Thyroid gland (tissue), 4 donors: ENCODE measurements around the gene TOP1. TPM values are rescaled to one million over a fixed set of nuclear protein-coding genes. Genes with fewer than 3 reads are reported as not detected.

ENCODE experiments used
- DNase-seq, 2 donors: peaks; one replicate each; pipeline ENCODE4 v3.0.0-alpha.2; 2019
- H3K27ac ChIP-seq, 3 donors: fragments of 200-600 bp; sonication (generic); 1 replicate in 2 of 3; 2 replicates in 1 of 3; pipeline ENCODE4 v1.5.1; 2016 to 2019; ENCODE audit warnings: mild to moderate bottlenecking in 1 of 3, moderate library complexity in 1 of 3
- H3K27me3 ChIP-seq: fragments of 200-600 bp; sonication (generic); one replicate; pipeline ENCODE4 v1.5.1; 2019
- H3K36me3 ChIP-seq, 2 donors: fragments of 200-600 bp; sonication (generic); one replicate each; pipeline ENCODE4 v1.5.1; 2016 to 2019
- H3K4me1 ChIP-seq, 2 donors: fragments of 200-600 bp; sonication (generic); one replicate each; pipeline ENCODE4 v1.5.1; 2017 to 2019
- H3K4me3 ChIP-seq, 3 donors: fragments of 200-600 bp; sonication (generic); replicated peaks in 1 of 3; 1 replicate in 2 of 3; 2 replicates in 1 of 3; pipeline ENCODE4 v1.5.1; 2016; ENCODE audit warnings: mild to moderate bottlenecking in 1 of 3
- H3K9me3 ChIP-seq: fragments of 200-600 bp; sonication (generic); one replicate; pipeline ENCODE4 v1.5.1; 2017
- CTCF ChIP-seq, 6 experiments: fragments of 200-600 bp in 3 of 6; fragments of 450-650 bp in 3 of 6; sonication (generic) in 3 of 6; IDR thresholded peaks; one replicate each; pipeline ENCODE4 v1.5.1; 2016 to 2019; ENCODE audit warnings: antibody characterized with exemption in 6 of 6, mild to moderate bottlenecking in 2 of 6, inconsistent platforms in 1 of 6, moderate library complexity in 1 of 6
- POLR2A ChIP-seq, 2 donors: fragments of 450-650 bp; IDR thresholded peaks; one replicate each; pipeline ENCODE4 v1.6.1; 2017; ENCODE audit warnings: antibody characterized with exemption in 2 of 2, mild to moderate bottlenecking in 2 of 2, moderate library complexity in 1 of 2
- WGBS, 2 donors: methylation state at CpG; one replicate each; pipeline ENCODE4 v1.1.5; 2017; 5-methylcytosine and 5-hydroxymethylcytosine counted together
- intact Hi-C: fragments of 100-400 bp; cut with DNase I; formaldehyde crosslinking; loops from one replicate; pipeline ENCODE4 v1.15.1; 2023
- total RNA-seq, 4 donors: library from RNA; depleted of rRNA; stranded (reverse); fragments of >200 nt; gene quantifications; one replicate each; pipeline ENCODE4 v1.2.3, GENCODE V29; 2016

TOP1 gene
- total RNA-seq, 4 donors from 2014 or later = 31.3 to 46.3 (median 41.4) TPM

- Histone ChIP-seq H3K36me3 (no peaks in the 10 kb centered on the region), H3K27me3 (no peaks in the 10 kb centered on the region), H3K27ac (no peak overlapping the region), H3K4me3 (no peak overlapping the region), H3K9me3 (no peaks in the 10 kb centered on the region), H3K4me1 (peaks cover 9 to 15% of the 10 kb centered on the region in 2 donors)
- no peak for DNase-seq
- 93 to 96% methylated on average over 1 of the region's 1 CpG for WGBS, 2 donors
- no peak for TF ChIP-seq POLR2A (IDR thresholded peaks at IDR 0.05)
- no peak for TF ChIP-seq CTCF (IDR thresholded peaks at IDR 0.05)
- intact Hi-C loops = no loop called here
These were observed 35.8 kb downstream of the TOP1 start for GRCh38 chr20:41064377-41064776.

- Histone ChIP-seq H3K27me3 (no peaks in the 10 kb centered on the region), H3K27ac (peak overlapping the region in 1 of 3 donors; percentile 50), H3K4me3 (no peak overlapping the region), H3K4me1 (peaks cover 9 to 18% of the 10 kb centered on the region in 2 donors), H3K36me3 (no peaks in the 10 kb centered on the region), H3K9me3 (no peaks in the 10 kb centered on the region)
- DNase-seq = no peak
- whole genome bisulfite sequencing, 2 donors = 85 to 93% methylated on average over 3 of the region's 3 CpGs
- TF ChIP-seq POLR2A (IDR thresholded peaks at IDR 0.05) (no peak), CTCF (IDR thresholded peaks at IDR 0.05) (no peak)
- intact Hi-C loops = no loop called here
These were observed 37.1 kb downstream of the TOP1 start for GRCh38 chr20:41065716-41066115.

GRCh38 chr20:41068806-41069205 lies 40.2 kb downstream of the TOP1 start:
- intact Hi-C loops = no loop called here
- WGBS, 2 donors = 88 to 90% methylated on average over 3 of the region's 3 CpGs
- TF ChIP-seq CTCF (IDR thresholded peaks at IDR 0.05) = no peak
- no peak for TF ChIP-seq POLR2A (IDR thresholded peaks at IDR 0.05)
- Histone ChIP-seq H3K27me3 (no peaks in the 10 kb centered on the region), H3K27ac (no peak overlapping the region), H3K4me1 (peaks cover 18 to 43% of the 10 kb centered on the region in 2 donors), H3K9me3 (no peaks in the 10 kb centered on the region), H3K36me3 (no peaks in the 10 kb centered on the region), H3K4me3 (no peak overlapping the region)
- no peak for DNase-seq

GRCh38 chr20:41072190-41072863 lies 43.7 kb downstream of the TOP1 start:
- Histone ChIP-seq H3K36me3 (peaks cover 0 to 5% of the 10 kb centered on the region in 2 donors), H3K9me3 (no peaks in the 10 kb centered on the region), H3K4me3 (no peak overlapping the region), H3K27me3 (no peaks in the 10 kb centered on the region), H3K4me1 (peaks cover 20 to 64% of the 10 kb centered on the region in 2 donors), H3K27ac (peak overlapping the region; percentile 18 to 74 (median 55))
- 59 to 60% methylated on average over 3 of the region's 3 CpGs for WGBS, 2 donors
- intact Hi-C loops = no loop called here
- TF ChIP-seq POLR2A (IDR thresholded peaks at IDR 0.05) (no peak), CTCF (IDR thresholded peaks at IDR 0.05) (no peak)
- peak in 1 of 2 donors; percentile 42 for DNase-seq

- Histone ChIP-seq H3K4me1 (peaks cover 16 to 62% of the 10 kb centered on the region in 2 donors), H3K27ac (peak overlapping the region; percentile 18 to 74 (median 55)), H3K36me3 (peaks cover 0 to 5% of the 10 kb centered on the region in 2 donors), H3K9me3 (no peaks in the 10 kb centered on the region), H3K4me3 (no peak overlapping the region), H3K27me3 (no peaks in the 10 kb centered on the region)
- intact Hi-C loops = no loop called here
- DNase-seq = no peak
- 68 to 75% methylated on average over 3 of the region's 3 CpGs for WGBS, 2 donors
- no peak for TF ChIP-seq CTCF (IDR thresholded peaks at IDR 0.05)
- no peak for TF ChIP-seq POLR2A (IDR thresholded peaks at IDR 0.05)
These were observed 44.3 kb downstream of the TOP1 start for GRCh38 chr20:41072915-41073314.
